HG02571 (cell line): ENCODE data around the gene LCN15.
"Not testable (repeated sequence)": the region's sequence is repeated elsewhere in the genome, so short reads cannot be mapped to it uniquely, and the experiment has no call there.

Experiments used
- ATAC-seq: cut with Tn5 transposase; IDR thresholded peaks from one replicate; pipeline ENCODE4 v1.9.1; 2021; ENCODE audit warnings: mild to moderate bottlenecking, moderate library complexity; ENCODE audit not compliant: unreplicated experiment

The LCN15 gene, protein sequence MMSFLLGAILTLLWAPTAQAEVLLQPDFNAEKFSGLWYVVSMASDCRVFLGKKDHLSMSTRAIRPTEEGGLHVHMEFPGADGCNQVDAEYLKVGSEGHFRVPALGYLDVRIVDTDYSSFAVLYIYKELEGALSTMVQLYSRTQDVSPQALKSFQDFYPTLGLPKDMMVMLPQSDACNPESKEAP

DNA sequence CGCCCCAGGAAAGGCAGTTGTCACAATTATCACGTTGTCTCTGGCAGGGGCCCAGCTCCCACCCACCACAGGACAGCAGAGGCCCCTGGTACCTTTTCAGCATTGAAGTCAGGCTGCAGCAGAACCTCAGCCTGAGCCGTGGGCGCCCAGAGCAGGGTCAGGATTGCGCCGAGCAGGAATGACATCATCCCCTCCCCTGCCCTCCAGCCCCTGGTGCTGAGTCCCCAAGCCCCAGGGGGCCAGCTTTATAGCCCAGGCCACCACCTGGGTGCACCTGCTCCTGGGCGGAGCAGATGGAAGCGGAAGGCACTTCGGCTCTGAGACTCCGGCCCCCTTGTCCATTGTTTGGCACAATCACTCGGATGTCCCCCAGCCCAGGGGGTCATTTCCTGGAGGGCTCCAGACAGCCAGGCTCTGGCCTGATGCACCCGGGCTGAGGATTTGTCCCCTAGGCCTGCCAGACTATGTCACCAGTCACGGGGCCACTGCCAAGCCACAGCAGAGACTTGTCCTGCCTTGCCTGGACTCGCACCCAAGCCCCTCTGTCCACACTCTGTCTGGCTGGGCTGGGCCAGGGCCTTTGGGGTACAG, at the start of gene LCN15:
Gene LCN15, minus strand, starts transcription at position 218 of the 591 bp plus-strand sequence. Its CDS starts 30 bp downstream, at position 188.
- ATAC-seq: no peak

DNA sequence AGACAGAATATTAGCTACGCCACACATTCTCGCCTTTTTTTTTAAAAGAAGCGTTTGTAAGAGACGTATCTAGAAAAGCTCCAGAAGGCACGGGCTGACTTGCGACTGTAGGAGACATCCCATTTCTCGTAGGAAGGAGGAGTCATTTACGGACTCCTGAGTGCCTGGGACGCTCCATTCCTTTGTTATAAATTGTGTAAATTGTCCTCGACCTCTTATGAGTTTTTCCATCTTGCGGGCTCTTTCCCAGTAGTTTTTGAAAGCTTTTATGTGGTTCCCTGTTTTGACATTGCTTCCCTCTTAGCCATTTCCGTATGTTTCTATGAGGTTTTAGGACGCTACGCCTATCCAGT, 44.5 kb upstream of the LCN15 start:
- ATAC-seq: no peak

DNA sequence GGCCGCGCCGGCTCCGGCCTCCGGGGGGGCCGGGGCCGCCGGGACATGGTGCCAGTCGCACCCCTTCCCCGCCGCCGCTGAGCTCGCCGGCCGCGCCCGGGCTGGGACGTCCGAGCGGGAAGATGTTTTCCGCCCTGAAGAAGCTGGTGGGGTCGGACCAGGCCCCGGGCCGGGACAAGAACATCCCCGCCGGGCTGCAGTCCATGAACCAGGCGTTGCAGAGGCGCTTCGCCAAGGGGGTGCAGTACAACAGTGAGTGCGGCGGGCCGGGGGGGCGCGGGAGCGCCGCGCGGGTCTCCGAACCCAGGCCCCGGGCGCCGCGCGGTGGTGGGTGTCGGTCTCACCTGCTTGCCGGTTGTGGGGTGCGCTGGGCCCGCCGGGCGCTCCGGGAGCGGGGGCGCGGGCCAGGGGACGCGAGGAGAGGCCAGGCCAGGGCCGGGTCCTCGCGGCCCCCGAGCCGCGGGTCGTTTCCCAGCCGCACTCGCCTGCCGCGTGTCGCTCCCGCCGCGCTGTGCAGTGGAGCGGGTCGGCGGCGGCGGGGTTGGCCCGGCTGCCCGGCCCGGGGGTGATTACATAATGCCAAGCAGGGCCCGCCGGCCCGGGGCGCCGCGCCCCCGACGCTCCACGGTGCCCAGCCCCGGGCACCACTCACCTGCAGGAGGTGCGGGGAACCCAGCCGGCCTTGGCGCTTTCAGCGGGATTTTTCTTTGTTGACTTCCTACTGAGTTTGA, 43.9 kb upstream of the LCN15 start:
- ATAC-seq: peak; percentile 29

DNA sequence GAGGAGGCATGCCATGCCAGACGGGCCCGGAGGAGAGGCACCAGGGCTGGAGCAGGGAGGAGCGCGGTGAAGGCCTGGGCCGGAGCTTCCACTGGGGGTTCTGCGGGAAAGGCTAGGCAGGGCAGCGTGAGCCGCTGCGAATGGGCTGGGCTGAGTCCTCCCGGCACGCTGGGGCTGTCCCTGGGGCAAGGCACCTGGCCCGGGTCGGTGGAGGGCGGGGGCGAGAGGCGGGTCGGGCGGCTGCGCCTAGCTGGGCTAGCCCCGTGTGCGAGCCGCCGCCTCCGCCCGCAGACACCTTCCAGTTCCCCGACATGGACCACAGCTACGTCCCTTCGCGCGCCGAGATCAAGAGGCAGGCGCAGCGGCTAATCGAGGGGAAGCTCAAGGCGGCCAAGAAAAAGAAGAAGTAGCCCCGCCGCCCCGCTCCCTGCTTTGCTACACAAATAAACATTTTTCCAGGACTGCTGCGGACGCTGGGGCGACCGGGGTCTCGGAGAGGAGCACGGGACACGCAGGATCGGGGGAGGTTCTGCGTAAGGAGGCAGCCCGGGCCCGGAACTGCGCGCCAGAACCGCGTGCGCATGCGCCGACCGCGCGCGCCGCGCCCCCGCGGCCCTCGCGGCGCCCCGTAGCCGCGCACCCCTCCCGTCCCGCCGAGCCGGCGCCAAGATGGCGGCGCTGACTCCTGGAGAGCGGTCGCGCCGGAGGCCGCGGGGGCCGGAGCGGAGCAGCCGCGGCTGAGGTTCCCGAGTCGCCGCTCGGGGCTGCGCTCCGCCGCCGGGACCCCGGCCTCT, 43.2 kb upstream of the LCN15 start, which contains the start of gene RABL6:
Gene RABL6, plus strand, starts transcription at position 668 of the 794 bp plus-strand sequence. CDS start 249 bp downstream, outside the sequence.
- peak; percentile 71 for ATAC-seq

DNA sequence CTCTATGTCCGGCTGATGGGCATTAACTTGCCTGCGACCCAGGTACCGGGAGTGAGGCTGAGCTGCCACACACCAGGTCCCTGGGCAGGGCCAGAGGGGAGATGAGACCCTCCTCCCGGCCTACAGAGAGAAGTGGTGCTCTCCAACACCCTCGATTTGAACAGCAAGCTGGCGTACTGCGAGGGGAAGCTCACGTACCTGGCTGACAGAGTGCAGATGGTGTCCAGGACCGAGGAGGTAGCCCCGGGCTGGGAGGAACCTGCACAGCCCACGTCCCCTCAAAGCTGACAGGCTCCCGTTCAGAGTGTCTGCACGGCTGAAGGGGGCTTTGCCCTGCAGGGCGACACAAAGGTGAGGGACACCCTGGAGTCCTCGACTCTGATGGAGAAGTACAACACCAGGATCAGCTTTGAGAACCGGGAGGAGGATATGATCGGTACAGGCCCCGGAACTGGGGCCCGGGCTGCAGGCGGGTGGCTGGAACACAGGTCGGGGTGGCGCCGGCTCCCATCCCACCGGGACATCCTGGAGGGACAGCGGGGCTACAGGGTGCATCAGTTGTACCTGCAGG, 42.4 kb upstream of the LCN15 start:
- ATAC-seq: no peak

DNA sequence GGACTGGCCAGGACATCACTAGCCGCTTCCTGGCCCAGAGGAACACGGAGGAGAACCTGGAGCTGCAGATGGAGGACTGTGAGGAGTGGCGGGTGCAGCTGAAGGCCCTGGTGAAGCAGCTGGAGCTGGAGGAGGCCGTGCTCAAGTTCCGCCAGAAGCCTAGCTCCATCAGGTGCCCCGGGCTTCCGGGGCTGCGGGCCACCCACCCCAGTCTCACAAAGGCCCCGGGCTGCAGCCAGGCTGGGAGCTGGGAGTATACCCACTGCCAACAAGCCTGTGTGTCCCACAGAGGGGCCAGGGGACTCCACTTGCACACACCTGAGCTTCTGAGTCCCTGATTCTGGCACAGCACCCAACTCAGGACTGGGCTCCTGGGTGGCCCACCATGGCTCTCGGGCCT, 41.7 kb upstream of the LCN15 start:
- no peak for ATAC-seq

DNA sequence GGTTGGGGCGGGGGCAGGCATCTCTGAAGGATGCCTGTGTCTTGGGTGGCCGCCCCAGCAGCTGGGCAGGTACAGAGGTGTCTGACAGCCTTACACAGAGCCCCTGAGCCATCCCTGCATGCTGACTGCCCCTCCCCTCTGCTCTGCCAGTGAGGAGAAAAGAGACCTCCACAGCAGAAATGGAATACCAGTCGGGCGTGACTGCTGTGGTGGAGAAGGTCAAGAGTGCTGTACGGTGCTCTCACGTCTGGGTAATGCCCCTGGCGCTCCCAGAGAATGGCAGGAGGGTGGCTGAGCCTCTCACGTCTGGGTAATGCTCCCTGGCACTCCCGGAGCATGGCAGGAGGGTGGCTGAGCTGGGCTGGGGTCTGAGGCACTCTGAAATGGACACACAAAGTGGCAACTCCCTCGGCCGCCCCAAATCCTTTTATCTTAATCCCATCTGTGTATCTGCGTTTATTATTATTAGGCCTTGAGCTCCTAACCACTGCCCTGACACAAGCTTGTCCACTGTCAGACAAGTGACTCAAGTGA, 41.0 kb upstream of the LCN15 start:
- no peak for ATAC-seq

DNA sequence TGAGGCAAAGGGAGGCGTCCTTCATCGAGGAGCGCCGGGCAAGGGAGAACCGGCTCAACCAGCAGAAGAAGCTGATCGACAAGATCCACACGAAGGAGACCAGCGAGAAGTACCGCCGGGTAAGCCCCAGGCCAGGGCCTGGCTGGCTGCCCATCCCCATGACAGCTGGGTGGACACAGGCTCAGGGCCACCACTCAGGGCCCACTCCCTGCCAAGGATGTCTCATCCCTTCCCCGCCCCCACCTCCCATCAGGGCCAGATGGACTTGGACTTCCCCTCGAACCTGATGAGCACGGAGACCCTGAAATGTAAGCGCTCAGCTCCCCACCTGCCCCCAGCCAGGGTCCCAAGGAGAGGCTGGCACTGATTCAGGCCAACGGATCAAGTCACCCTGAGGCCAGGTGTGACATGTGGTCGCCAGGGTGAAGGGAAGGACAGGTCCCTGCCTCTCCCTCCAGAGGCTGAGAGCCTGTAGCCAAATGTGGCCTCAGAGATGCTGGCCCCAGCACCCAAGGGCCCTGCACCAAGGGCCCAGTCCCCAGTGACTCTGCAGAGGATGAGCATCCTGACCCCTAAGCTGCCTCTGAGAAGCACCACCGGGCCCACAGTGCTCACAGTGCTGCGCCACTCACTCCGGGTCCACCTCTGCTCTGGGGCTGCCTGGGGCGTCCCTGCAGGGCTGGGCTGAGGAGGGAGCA, 40.3 kb upstream of the LCN15 start:
- ATAC-seq: no peak

DNA sequence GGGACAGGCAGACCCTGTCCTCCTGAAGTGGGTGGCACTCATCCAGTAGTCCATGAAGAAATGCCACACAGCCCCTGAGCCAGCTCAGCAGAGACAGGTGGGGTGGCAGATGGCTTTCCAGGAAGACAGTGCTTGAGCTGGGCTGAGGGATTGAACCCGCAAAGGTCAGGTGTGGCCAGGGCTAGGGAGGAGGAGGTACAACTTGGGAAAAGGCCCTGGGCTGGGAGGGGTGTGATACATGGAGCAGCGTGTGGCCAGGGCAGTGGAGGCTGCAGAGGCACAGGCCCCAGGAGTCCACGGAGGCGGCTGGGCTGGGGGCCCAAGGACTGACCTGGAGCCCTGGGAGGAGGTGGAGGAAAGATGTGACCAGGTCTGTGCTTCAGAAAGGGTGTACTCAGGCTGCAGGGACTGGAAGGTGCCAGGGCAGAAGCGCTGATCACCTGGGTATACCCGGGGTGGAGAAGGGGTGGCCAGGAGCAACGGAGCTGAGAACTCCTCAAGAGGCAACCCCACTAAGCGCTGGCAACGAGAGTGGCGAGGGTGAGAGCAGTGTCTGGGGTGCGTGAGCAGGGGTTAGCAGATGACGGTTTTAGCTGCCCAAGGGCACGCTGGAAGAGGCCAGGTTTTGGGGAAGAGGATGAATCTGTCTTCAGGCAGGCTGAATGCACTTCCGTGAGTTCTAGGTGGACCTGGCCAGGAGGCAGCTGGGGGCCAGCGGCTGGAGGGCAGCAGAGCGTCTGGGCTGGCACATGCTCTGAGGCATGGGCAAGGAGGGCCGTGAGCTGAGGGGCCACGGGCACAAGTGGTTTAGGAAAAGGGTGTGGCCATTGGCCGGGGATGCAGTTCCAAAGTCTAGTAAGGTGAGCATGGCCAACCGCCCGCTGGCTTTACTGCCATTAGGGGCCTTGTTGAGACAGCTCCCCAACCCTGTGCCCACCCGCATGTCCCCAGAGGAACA, 39.5 kb upstream of the LCN15 start:
- ATAC-seq: no peak

DNA sequence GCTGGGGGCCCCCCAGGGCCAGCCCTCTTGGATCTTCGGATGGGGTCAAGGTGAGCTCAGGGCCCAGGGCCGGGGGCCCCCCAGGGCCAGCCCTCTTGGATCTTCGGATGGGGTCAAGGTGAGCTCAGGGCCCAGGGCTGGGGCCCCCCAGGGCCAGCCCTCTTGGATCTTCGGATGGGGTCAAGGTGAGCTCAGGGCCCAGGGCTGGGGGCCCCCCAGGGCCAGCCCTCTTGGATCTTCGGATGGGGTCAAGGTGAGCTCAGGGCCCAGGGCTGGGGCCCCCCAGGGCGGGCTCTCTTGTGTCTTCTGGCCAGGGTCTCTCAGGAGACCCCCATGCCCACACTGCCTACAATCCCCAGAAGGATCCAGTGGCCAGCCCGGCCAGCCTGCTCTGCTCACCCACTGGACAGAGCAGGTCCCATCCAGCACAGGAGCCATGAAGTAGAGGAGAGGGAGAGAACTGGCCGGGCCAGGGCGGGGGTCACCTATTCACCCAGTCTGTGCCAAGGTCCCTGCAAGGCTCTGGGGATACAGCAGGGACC, 38.8 kb upstream of the LCN15 start:
- ATAC-seq: not testable (repeated sequence)

DNA sequence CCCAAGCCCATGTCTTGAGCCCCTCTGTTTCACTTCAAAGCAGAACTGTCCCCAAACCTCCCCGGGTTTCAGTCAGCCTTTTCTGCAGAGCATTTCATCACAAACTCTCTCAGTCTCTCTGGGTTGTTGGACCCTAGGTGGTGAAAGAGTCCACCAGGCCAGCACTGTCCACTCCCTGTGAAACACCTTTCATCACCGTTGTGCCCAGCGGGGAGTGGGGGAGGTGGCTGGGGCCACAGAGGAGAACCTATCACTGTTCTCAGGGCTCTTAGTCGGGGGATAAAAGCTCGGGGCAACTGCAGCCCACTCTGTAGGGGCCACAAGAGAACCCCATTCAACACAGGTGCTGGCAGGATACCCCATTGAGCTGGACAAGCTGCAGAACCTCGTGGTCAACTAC, 38.0 kb upstream of the LCN15 start:
- ATAC-seq: no peak

DNA sequence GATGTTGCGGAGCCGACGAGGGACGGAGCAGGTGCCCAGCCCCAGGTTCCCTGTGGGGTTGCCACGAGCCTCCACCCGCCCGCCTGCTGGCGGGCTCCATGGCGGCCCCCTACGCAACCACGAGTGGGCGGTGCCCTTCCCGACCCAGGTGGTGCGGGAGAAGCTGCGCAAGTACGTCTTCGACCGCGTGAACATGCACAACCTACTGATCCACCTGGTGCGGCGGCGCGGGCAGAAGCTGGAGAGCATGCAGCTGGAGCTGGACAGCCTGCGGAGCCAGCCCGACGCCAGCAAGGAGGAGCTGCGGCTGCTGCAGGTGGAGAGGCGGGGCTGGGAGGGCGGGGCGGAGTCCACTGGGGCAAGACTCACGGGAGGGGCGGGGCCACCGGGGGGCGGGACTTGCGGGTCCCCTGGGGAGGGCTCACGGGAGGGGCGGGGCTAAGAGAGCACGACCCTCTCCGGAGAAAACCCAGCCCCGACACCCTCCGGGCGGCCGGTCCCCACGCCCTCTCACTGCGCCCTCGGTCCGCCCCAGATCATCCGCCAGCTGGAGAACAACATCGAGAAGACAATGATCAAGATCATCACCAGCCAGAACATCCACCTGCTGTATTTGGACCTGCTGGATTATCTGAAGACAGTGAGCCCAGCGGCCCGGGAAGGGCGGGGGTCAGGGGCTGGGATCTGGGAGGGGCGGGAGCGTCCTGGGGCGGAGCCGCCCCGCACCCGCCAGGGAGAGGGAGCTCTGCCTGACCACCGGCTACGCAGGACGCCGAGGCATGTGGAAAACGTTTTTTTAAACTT, 35.7 kb upstream of the LCN15 start:
- no peak for ATAC-seq

DNA sequence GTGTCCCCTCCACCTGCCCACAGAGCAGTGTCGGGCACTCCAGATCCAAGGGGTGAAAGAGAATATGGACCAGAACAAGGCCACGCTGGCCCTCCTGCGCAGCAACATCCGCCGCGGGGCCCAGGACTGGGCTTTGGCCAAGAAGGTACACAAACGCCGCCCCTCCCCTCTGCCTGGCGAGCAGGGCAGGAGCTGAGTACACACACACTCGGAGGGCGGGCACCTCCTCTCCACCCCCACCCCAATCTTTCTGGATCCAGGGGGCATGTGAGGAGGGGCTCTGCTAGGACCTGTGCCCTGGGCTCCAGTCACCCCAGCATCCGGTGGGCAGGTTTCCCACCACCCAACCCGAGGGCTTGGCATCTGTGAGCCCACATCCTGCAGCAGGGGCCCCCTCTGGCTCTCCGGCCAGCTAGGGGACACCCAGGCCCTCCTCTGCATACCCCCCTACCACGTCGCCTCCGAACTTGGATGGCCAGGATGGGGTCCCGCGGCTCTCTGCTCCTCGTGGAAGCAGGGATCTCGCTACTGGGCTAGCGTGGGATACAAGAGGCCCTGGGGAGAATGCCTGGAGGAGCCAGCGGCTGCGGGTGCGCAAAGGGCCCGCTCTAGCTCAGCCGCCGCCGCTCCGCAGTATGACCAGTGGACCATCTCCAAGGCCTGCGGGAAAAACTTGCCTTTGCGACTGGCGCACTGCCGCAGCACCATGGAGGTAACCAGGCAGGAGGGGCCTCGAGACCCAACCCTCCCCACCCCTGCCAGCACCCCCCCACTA, 34.9 kb upstream of the LCN15 start:
- no peak for ATAC-seq

DNA sequence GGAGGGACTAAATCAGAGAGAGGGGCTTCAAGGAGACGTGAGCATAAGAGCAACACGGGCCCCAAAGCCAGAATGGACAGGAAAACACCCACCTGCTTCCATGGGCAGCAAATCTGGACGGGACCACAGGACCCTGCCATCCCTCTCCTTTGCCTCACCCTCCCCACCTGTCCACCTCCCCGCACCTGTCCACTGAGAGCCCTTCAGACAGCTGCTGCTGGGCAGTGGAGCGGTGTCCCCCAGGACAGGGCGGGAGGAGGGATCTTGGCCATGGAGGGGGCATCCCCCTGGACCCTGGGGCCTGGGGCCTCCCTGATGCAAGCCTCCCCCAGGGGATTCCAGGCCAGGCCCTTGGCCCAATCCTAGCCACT, 34.4 kb upstream of the LCN15 start:
- ATAC-seq: no peak

DNA sequence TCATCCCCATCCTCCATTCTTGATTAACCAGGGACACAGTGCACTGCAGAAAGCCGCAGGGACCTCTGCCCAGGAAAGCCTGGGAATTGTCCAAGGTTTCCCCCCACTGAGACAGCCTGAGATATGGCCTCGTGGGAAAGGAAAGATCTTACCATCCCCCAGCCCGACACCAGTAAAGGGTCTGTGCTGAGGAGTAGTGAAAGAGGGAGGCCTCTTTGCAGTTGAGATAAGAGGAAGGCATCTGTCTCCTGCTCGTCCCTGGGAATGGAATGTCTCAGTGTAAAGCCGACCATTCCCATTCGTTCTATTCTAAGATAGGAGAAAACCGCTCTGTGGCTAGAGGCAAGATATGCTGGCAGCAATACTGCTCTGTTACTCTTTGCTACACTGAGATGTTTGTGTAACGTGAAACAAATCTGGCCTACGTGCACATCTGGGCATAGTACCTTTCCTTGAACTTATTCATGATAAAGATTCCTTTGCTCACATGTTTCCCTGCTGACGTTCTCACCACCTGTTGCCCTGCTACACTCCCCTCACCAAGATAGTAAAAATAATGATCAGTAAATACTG, 32.5 kb upstream of the LCN15 start:
- not testable (repeated sequence) for ATAC-seq

DNA sequence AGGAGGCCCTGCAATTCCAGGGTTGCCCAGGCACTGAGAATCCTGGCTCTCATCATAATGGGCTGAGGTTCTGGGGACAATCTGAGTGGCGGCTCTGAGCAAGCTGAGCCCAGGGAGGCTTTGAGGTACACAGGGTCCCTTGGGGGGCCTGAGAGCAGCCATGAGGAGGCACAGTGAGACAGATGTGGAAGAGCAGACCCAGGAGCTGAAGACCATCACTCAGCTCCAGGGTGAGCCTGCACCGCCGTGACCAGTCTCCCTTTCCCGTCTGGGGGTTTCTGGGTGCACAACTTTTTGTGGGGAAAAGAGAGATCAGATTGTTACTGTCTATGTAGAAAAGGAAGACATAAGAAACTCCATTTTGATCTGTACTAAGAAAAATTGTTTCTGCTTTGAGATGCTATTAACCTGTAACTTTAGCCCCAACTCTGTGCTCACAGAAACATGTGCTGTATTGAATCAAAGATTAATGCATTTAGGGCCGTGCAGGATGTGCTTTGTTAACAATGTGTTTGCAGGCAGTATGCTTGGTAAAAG, 32.0 kb upstream of the LCN15 start, which contains the start of gene CCDC183:
Gene CCDC183, plus strand, starts transcription at position 101 of the 537 bp plus-strand sequence. Its CDS starts 60 bp downstream, at position 161.
- no peak for ATAC-seq

DNA sequence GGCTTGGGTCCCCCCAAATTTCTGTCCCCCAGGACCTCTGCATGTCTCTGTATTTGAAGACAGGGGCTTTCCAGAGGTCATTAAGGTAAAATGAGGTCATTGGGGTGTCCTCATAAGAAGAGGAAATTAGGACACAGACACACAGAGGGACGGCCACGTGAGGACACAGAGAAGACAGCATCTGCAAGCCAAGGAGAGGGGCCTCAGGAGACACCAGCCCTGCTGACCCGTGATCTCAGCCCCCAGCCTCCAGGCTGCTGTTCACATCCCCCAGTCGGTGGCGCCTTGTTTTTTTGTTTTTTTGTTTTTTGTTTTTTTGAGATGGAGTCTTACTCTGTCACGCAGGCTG, 30.7 kb upstream of the LCN15 start:
- no peak for ATAC-seq
